GM18951 (cell line): Measurements from ENCODE around the gene CNOT8.

Experiments used
- POLR2A ChIP-seq: IDR thresholded peaks from 4 replicates; pipeline ENCODE4 v1.6.1; 2011; ENCODE audit warnings: mild to moderate bottlenecking; ENCODE audit not compliant: insufficient read length, insufficient read depth; ENCODE audit errors: extremely low read depth
- in situ Hi-C: fragments of 300-500 bp; cut with MboI; formaldehyde crosslinking; loops from one replicate; pipeline ENCODE4 v1.12.0; 2022; ENCODE audit warnings: low sequenced_read_pairs, mixed read lengths, inconsistent platforms; ENCODE audit not compliant: unreplicated experiment

Gene CNOT8

DNA sequence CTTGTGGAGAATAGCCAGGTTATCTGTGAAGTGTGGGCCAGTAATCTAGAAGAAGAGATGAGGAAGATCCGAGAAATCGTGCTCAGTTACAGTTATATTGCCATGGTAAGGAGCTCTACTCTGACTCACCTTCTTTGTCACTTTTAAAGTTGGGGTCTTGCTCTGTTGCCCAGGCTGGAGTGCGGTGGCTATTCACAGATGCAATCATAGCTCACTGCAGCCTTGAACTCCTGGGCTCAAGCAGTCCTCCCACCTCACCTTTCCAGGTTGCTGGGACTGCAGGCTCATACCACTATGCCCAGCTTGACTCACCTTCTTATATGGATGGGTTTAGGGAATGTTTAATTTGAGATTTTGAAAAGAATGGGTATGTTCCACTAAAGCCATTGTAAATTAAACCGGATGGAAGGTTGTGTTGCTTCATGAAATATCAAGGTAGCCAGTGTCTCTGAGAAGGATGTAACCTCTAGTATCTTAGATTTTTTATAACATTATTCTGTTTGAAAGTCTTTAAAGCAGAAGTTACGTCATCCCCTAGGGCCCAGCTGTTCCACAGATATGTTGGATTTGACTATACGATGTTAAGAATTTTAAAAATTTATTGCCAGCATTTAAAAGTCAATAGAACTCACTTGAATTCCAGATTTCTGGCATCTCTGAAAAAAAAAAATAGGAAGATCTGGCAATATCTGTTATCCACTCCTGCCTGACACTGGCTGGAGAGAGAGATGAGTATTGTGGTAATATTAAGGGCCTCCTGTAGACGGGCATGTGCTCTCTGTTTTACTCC lies 5.1 kb downstream of the CNOT8 start:
- no peak for TF ChIP-seq POLR2A
- in situ Hi-C loops: no loop called here

DNA sequence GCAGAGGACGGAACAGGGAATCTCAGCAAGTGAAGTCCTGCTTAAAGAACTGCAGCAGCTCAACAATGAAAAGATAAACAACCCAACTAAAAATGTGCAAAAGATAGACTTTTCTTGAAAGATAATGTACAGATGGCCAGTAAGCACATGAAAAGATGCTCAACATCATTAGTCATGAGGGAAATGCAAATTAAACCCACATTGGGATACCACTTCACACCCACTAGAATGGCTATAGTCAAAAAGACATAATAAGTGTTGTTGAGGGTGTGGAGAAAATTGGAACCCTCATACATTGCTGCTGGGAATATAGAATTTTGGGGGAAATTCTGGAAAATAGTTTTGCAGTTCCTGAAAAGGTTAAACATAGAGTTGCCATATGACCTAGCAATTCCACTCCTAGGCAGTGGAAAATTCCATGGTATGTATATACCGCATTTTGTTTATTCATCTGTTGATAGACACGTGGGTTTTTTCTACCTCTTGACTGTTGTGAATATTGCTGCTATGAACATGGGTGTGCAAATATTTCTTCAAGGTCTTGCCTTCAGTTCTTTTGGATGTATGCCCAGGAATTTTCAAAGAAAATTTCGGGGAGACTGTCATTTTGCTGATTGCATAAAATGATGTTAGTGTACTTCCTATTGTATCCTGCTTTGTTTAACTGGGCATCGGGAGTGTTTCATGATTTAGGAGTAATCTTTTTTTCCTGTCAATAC lies 7.2 kb downstream of the CNOT8 start:
- in situ Hi-C loops: no loop called here
- TF ChIP-seq POLR2A: no peak

DNA sequence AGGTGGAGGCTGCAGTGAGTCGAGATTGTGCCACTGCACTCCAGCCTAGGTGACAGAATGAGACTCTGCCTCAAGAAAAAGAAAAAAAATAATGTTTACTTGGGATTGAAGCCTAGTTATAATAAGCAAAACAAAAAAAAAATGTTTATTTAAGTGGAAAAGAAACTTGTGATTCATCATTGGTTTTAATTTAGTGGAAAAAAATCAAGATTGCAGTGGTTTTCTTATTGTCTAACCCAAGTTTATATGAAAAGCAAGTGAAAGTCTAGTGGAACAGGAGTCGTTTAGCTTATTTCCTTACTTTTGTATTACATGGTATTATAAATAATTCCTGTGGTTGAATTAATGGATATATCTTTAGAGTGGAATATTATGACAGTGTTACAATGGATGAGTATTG lies 8.4 kb downstream of the CNOT8 start:
- TF ChIP-seq POLR2A: no peak
- in situ Hi-C loops: no loop called here

DNA sequence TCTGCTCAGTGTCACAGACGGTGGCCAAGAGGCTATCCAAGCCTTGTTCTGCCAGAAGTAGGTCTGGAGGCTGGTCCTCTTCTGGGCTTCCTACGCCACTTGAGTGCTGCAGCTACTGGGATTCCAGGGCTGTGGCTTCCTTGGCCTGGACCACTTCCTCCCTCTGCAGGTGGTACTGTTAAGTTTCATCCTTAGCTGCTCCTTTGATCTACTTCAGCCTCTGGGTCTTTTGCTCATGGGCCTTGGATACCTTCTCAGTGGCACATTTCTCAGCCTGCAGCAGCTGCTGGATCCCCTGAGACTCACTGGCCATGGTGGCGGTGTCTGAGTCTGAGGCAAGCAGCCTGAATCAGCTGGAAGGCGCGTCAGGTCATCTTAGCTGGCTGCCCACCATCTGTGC lies 10.3 kb downstream of the CNOT8 start:
- no peak for TF ChIP-seq POLR2A
- in situ Hi-C loops: no loop called here

DNA sequence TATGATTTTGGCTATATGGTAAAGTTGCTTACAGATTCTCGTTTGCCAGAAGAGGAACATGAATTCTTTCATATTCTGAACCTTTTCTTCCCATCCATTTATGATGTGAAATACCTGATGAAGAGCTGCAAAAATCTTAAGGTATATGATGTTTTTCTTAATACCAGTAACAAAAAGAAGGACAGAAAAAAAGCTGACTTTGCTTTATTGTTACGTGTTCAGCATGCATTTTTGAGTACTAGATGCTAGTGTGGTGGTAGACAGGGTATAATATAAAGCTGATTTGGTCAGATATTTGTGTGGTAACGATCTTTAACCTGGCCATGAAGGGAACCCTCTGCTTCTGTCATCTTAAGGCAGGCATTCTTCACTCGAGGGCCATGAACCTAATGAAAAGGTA lies 13.3 kb downstream of the CNOT8 start:
- in situ Hi-C loops: no loop called here
- TF ChIP-seq POLR2A: no peak

DNA sequence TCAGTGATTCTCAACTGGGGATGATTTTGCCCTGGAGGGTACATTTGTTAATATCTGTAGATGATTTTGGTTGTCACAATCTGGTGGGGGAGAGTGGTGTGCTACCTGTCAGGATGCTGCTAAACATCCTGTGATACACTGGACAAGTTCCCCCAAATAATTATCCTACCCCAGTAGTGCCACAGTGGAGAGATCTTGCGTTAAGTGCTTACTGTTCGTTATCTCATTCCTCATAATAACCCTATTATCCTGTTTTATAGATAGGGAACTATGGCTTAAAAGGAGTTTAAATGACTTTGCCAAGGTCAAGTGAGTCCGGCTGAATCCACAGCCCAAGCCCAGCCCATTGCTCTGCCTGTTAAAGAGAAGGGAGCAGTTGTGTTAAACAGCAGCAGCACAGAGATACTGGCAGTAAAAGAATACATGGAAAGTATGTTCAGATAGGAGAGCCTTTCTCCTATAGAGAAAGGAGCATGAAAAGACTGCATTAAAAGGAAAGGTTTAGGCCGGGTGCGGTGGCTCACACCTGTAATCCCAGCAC lies 15.4 kb downstream of the CNOT8 start:
- no peak for TF ChIP-seq POLR2A
- in situ Hi-C loops: no loop called here

DNA sequence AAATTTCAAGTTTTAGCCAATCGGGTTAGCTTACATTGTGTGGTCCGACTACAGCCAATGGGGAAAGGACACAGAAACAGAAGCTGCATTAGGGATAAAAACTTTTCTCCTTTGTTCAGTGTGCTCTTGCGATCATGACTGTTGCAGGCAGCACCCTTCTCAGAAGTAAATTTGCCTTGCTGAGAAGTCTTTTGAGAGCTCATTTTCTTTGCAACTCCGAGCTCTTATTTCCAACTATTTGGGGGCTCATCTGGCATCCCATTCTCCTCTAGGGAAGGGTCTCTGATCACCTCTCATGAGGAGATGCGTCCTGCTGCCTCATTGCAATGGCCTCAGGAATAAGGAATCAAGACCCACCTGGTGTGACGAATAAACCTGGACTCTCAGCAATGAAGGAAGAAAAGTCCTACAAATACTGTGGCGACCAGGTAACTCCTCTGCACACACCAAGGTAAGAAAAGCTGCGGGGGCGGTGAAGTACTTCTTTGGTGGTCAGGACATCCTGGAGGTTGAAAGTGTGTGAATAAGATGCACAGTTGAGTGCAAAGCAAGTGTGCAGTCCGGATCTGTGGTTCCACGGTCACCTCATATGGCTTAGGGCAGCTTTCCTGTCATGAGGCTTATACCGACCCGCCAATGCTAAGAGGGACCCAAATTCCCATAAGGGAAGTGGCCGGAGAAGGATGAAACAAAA lies 20.4 kb downstream of the CNOT8 start:
- in situ Hi-C loops: no loop called here
- TF ChIP-seq POLR2A: no peak

DNA sequence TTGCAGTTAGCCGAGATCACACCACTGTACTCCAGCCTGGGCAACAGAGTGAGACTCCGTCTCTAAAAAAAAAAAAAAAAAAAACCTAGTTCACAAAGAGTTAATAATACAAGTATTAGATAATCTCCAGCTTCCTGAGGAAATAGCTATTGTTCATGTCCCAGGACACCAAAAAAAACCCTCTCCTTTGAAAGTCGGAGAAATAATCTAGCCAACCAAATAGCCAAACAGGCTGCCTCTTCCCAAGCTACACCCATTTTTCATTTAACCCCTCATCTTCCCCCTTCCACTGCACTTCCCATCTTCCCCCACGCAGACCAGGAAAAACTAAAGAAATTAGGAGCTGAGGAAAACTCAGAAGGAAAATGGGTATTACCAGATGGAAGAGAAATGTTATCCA lies 23.6 kb downstream of the CNOT8 start:
- no peak for TF ChIP-seq POLR2A
- in situ Hi-C loops: no loop called here

DNA sequence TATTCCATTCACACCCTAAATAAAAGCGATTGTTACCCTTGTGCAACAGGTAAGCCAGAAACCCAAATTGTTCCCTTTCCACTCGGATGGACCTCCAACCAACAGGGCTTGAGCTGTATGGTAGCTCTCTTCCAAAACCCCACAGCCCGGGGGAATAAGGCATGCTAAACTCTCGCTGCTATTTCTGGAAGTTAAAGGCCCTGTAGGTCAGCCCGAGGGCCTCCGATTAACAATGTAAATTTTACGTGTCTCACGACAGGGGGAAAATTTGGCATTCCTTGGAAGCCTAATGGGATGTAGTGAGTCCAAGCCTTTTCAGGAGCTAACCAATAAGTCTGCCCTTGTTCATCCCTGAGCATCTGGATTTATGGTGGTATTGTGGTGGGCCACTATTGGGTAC lies 26.0 kb downstream of the CNOT8 start:
- TF ChIP-seq POLR2A: no peak
- in situ Hi-C loops: no loop called here

DNA sequence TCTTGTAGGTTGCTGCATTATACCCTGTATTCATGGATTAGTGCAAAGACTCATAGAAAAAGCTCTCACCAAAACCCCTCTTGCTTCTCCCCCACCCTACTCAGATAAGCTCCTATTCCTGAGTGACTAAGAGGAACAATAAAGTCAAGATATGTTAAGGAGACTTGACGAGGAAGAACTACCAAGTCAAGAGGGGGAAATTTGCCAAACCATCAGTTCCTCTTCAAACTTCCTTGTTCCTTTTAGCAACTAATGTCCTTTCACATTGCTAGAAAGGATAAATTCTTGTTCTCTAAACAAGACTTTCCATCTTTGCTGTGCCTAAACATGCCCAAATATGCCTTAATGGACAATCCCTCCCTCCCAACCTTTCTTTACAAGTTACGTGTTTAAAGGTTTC lies 27.0 kb downstream of the CNOT8 start:
- in situ Hi-C loops: no loop called here
- TF ChIP-seq POLR2A: no peak

DNA sequence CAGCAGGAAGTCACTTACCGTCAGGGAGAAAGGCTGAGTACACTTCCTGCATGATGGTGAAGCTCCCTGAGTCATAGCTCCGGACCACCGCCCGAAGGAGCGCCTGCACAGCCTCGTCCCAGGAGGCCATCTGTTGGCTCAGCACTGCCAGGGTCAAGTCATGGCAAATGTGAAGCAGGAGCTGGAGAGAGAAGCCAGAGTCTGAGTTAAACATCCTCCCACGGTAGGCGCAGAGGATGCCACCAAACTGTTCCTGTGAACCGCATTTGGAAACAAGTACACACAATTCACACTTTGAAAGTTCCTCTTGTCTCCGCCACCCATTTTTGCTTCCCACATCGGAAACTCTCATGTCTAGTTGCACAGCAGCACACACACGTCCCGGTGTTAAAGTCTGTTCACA lies 33.9 kb downstream of the CNOT8 start:
- TF ChIP-seq POLR2A: no peak
- in situ Hi-C loops: no loop called here

DNA sequence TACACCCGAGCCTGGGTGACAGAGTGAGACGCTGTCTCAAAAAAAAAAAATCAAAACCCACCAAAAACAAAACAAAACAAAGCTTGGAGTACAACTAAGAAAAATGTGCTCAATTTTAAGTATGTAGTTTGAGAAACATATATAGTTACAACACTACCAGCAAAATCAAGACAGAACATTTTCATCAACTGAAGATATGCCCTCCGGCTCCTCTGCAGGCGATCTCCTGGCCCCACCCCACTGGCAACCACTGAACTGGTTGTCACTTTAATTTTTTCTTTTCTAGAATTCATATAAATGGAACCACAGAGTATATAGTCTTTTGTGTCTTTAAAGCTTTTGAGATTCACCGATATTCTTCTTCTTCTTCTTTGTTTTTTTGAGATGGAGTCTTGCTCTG lies 35.0 kb downstream of the CNOT8 start:
- TF ChIP-seq POLR2A: no peak
- in situ Hi-C loops: no loop called here
